CD1c-positive myeloid dendritic cell (primary cell): ENCODE measurements around the gene RAD51B.
"Not testable (repeated sequence)": the region's sequence is repeated elsewhere in the genome, so short reads cannot be mapped to it uniquely, and the experiment has no call there.

Source experiments
- DNase-seq: peaks from one replicate; pipeline ENCODE4 v3.0.0-alpha.2; 2016; ENCODE audit errors: extremely low spot score

RAD51B gene

DNA sequence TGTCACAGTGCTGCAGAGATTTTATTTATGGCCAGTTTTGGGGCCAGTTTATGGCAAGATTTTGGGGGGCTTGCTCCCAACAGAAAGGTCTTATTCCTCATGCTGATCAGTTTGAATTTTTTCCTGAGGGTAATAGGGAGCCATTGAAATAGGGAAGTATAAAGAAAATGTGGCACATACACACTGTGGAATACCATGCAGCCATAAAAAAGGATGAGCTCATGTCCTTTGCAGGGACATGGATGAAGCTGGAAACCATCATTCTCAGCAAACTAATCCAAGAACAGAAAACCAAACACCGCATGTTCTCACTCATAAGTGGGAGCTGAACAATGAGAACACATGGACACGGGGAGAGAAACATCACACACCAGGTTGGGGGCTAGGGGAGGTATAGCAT is 483.4 kb downstream of the RAD51B start:
- DNase-seq = not testable (repeated sequence)

DNA sequence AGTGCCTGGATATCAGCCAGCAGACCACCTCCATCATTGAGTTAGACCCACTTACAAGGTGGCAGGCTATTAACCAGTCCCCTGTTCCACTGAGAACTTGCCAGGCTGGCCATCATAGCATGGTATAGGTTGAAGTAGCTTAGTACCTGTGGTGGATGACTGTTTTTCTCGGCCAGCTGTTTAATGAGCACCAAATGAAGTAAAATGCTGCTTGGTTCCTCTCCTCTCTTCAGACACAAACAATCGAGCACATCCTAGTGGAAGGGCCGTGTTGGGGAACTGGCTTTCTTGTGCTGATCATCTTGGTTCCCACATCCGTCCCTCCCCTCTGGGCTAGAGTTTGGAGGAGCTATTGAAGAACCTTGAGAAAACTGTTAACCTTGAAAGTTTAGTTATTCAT is 486.2 kb downstream of the RAD51B start:
- no peak for DNase-seq

DNA sequence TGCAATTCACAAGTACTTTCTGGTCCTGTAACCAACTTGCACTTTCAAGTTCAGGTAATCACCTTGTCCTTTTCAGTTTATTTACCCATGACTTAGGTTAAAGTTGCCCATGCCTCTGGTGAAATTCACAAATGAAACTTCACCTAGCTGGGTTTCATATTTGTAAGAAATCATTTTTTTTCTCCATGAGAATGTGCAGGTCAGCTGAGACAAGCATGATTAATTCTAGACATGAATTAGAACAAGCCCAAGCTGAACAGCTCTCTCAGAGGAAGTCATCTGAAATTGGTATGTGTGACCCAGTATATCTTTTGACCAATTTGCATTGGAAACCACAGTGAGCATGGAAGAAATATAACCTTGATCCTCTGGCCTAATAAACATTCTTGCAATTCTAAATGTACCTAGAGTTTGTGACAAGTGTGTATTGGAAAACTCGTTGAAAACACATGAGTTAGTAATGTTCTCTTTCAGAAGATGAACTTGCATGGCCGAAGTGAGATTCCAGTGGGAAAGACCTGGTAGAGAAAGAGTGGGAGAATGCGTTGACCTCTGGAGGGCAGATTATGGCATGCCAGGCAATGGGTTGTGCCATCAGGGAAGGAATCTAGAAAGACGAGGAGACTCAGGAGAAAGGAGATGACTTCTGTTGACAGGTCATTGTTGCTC is 486.8 kb downstream of the RAD51B start:
- no peak for DNase-seq

DNA sequence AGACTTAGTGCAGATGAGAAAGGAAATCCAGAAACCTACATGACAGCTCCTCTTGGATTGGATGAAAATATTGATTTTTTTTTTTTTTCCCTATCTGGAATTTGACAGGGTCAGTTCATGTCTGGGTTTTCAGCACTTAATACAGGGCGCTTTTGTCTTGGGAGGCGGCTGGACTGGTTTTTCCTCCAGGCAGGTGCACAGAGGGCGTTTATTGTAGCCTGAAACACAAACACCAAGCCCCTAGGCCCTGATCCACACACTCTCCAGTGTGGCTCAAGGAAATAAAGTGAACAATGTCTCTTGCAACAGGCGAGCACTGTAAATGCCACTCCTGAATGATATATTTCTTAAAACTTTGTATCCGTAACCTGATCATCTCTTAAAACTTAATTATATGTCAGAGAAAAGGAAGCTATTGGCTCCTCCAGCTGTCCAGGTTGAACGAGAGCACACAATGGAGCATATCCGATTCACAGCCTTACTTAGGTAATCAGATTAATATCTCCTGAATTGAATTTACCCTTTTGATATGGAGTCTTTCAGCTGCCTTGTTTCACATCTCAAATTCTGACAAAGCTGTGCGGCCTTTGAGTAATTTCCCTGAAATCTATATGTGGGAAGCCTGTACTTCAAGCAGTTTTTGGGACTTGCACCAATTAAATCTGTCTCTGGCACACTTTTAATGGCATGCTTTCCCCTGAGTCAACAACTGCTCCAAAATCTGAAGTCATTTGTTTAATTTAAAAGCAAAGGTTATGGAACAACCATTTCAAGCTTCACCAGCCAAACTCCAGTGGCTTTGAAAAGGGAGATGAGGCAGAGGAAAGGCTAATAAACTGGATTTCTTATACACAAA is 487.6 kb downstream of the RAD51B start:
- no peak for DNase-seq

DNA sequence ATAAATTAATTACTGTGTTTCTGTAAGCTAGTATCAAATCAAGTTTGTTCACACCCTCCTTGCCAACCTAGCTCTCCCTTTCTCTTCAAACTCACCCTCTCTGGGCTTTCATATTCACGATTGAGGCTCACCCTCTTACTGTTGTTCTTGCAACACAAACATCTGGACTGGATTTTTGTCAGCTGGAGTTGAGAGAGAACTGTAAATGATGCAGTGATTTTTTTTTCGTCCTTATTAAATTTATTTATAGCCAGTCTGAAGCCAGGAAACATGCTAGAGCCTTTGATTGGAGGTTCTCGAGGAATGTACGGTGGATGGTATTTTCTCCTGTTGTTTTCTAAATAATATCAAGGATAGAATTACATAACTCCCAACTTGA is 488.2 kb downstream of the RAD51B start:
- no peak for DNase-seq

DNA sequence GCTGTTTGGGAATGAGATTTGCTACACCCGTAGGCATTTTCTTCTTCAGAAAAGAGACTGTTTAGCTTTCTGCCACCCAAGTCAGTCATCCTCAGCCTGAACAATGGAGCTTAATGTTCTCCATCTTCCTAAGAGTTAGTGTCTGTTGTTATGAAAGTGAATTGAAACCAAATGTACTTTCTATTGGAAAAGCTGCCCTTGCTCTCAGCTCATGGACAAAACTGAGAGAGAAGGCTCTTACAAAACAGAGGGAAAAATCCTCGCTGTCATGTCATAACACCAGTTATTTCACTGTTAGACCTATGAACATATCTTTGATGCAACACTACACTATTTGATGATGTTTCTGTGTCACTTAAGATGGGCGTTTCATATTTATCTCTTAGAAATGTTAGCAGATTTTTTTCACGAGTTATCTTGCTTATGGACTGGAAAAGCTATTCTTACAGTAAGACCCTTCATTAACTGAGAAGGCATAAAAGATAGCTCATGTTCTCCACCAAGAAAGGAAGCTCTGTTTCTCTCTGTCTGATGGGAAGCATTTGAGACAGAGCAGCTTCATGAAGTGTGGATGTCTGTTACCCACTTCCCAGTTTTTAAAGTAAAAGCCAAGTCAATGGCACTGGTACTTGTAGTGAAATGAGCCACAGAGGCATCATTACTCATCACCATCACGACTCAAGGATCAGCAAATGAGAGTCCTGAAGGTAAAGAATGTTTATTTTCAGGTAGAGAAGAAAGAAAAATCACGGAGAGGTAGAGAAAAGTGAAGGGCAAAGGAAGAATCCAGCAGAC is 489.3 kb downstream of the RAD51B start:
- peak; percentile 41 for DNase-seq

DNA sequence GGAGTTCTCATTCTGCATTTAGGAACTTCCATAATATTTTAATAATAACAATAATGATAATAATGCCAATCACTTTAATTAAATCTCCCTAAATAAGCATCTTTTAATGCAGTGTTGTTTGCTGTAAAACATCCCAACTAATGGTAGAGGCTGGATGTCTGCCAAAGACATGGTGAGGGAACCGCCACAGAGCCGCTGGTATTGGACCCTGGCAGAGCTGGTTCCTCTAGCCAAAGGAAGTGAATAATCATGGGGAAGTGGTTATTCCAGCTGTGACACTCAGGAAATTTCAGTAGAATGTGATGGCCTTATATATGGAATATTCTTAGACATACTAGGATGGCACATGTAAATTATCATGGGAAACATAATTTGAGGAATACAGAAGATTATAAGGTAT is 490.0 kb downstream of the RAD51B start:
- peak; percentile 61 for DNase-seq

DNA sequence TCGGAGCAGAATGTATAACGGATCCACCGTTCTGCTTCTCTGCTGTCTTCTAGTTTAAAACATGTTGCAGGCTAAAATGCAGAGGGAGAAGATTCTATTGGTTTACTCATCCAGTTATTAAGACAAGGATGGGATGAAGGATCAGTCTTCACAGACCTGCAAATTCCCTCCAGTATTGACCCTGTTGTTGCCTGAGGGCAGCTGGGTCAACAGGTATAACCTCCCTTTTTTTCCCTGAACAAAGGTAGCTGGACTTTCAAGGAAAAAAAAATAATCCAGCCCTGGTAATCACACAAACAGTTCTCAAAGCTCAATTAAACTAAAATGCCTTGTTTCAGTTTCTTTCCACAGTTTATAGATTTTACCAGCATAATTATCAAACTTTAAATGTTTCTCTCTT is 492.7 kb downstream of the RAD51B start:
- no peak for DNase-seq

DNA sequence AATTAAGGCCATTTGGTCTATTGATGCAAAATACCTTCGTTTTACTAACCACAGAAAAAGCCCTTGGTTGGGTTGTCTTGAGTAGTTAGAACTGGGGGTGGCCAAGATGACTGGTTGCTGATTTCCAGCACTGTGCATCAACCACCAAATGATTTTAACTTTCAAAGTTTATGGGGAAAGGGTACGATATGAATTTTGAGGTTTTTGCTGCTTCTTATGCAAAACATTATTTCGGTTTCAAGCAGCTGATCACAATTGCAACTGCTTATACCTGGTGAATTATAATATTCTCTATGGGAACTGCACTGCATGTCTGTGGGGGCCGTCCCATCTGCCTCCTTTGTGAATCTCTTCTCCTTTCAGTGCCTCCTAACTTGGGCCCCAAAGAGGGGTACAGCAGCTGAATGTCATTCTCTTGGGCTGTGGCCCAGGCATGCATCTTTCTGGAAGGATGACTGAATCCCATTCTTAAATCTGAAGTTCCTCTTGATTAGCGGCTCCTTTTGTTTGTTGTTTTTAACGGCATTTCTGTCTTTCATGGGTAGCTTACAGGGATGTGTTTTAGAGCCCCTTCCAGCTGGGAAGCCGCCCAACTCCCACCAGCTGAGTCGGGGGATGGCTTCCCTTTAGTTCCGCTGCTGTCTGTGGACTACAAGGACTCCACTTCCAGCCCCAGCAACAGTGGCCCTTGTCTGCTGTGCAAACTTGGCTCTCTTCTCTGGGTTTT is 493.5 kb downstream of the RAD51B start:
- no peak for DNase-seq

DNA sequence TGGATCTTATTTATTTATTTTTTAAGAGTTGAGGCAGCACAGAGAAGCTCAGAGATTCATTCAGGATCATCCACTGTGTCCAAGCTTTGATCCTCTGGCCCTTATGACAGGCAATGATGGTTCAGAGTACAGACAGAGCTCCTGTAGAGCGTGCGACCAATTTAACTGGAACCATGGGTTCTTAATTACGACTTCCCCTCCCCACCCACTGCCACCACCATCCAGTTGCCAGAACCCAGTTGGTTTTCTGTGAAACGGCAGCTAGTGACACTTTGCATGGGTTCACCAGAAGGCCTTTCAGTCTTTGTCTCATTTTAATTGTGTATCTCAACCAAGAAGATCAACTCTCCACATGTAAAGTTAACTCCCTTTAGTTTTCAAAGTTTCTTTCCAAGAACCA is 495.1 kb downstream of the RAD51B start:
- no peak for DNase-seq

DNA sequence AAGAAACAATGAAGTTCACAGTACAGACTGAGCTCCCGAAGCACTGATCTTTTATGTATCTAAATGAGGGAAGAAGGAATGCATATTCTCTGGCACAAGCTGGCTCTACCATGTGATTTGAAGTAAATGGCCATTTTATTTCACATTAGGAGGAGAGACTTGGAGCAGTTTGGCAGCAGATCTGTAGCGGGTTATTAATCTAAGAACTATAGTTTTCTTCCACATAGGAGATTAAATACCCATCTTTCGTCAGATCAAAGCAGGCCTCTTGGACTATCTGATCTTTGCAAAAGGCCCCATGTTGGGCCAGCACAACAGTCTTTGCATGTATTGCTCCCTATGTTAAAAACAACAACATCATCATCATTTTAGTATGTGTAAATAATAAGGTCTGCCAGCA is 495.5 kb downstream of the RAD51B start:
- no peak for DNase-seq

DNA sequence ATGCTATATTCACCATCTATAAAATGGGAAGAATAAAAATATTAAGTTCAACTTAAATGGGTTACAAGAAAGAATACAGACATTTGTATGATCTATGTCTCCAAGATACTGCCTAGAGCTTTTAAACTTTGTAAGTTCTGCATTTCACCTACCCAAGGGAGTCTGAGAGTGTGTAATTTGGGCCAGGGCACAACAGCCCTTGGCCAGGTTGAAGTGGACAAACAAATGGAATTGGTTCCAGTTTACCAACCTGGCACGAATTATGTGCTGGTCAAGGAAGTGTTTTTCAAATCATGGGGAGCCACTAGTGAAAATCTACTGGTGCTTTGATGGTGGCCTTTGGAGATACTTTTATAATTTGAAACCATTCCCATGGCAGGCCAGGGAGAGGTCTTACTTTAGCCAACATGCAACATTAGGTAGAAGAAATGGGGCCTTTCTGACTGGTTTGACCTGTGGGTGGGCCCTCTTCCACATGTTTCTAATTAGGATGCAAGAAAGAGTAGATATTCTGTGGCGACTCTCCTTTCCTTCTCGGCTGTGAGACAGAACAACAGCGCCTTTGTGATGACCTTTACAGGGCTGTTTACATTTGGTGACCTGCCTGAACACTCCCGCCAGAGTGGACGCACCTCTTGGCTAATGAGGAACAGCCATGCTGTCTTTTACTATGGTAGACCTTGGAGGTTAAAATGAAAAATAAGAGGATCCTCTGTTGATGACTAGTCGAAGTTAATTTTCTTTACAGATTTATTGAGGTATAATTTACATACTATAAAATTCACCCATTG is 496.7 kb downstream of the RAD51B start:
- no peak for DNase-seq

DNA sequence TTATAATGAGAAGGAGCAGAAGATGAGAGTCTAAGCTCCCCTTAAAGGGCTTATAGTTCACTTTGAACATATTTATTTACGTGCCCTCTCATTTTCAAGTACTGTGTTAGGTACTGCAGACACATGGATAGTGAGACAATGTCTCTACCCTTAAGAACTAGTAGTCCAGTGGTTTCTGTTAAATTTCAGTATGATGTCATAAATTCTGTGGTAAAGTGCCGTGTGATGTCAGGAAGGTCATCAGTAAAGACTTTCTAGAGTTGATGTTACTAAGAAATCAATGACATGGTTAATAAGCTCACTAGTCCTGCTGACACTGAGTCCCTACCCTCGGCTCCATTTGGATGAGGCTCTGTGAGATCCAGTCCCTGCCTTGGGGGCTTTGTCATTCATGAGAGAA is 497.7 kb downstream of the RAD51B start:
- no peak for DNase-seq

DNA sequence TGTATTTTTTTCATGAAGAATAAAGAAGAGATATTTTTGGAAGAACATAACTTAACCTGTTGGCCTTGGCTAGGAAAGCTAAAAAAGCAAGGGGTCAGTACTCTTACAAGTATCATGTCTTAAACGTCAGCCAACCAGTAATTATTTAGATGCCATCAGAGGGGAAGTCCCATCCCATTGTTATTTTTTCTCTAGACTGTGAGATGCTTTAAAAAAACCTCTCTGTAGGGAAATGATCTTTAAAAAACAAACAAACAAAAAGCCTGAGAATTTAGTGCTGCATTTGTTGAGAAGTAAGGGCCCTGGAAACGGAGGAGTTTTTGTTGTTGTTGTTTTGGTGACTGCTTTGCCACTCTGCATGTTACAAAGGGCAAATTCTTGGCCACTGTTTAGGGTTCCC is 499.2 kb downstream of the RAD51B start:
- no peak for DNase-seq

DNA sequence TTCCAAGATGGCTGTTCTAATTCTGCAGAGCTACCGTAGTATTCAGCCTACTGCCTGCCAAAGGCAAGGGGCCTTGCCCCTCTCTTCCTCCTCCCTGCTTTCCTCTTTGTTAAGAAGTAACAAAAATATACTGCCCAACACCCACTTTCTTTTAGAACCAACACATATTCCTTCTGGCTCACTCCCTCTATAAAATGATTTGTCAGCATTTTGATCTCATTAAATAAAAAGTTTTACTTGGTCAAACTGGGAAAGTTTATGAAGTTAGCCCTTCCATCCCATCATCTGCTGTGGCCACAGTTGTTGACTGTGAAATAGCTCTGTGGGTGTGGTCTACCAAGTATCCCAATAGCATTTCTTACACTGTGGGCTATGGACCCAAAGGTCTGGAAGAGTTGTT is 500.9 kb downstream of the RAD51B start:
- no peak for DNase-seq

DNA sequence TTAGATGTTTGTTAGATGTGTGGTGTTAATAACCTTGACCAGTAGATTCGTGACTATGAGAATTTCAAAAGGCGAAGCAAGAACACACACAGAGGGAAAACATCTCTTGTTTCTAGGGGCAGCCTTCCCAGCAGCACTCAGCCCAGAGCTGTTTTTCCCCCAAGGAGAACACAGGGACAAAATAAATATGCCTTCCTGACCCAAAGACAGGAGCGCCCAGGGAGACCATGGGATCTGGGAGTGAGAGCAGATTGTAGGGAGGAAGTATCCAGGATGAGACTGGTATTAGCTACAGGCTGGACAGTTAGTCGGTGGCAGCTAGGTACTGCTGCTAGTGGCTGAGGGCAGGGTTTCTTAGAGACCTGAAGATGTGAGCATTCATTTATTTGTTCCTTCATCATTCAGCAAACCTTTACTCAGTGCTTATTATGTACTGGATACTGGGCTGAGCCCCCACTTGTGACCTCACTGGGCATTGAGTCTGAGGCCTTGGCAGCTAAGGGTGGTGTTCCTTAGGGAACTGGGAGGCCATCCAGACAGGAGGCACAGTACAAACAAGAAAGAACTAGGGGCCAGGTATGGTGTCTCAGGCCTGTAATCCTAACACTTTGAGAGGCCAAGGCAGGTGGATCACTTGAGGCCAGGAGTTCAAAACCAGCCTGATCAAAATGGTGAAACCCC is 503.5 kb downstream of the RAD51B start:
- no peak for DNase-seq

DNA sequence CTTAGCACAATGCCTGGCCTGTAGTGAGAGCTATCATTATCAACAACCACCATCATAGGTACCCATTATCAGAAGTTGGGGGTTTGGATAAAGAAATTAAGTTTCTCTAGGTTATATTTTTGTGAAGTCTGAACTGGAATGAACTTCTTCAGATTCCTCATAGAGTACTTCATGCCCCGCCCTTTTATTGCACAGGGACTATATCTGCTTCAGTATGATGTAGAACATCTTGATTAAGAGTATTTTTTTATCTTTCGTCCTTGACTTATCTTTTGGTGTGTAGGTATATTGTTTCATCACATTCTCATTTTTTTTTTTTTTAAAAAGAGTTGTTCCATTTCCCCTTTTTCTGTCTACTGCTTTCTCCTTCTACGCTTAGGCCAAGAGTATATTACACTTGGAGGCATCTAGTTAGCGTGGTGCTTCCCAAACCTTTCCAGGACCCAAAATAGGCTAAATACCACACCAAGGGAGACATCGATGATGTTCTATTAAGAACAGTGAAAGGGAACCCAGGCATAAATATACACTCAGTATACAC is 505.8 kb downstream of the RAD51B start:
- DNase-seq = no peak

DNA sequence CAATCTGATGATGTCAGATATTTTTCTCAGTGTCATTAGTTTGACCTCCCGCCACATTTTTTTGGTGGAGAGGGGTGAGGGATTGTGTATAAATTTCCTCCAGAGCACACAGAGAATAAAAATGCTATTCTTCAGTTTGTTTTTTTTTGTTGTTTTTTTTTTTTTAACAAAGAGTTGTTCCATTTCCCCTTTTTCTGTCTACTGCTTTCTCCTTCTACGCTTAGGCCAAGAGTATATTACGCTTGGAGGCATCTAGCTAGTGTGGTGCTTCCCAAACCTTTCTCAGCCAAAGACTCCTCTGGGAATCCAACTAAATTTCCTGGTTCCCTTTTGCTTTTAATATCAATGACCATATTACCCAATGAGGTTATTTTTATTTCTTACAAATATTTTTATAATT is 507.7 kb downstream of the RAD51B start:
- peak; percentile 29 for DNase-seq

DNA sequence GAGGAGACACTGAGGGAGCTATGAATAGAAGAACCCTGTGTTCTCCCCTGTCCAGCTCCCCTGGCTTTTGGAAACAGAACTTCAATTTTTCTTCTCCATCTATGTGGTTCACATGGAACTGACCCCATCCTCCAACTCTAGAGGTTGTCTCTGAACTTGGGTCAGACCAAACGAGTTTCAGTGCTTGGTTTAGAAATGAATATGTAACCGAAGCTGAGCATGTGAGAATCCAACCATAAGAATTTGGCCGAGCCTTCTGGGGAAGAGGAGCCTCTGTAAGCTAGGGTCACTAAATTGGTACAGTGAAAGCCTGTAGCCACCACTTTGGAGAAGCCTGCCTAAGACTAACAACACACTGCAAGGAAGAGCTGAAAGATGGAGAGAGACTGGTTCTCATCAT is 508.9 kb downstream of the RAD51B start:
- no peak for DNase-seq

DNA sequence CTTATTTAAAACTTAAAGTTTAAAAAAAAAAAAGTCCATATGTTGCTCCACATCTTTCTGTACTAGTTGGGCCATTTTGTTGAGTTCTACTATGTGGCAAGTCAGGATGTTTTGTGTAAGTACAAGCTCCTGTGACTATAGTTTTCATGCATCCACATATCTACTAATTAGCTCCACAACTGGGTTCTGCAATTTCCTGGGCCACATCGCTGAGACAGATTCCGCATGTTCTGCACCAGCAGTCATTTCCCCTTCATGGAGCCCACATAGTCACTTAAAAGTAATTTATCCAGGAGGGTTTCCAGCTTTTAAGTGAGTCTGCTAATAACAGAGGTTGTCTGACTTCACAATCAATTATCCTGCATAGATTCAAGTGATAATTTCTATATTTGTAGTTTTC is 511.8 kb downstream of the RAD51B start:
- peak; percentile 29 for DNase-seq
